Uterus (tissue), 2 donors: Measurements from ENCODE around the gene SS18.

Source experiments
- POLR2A ChIP-seq, 2 donors: fragments of 450-650 bp; IDR thresholded peaks; one replicate each; pipeline ENCODE4 v1.6.1; 2016; ENCODE audit warnings: antibody characterized with exemption in 2 of 2, mild to moderate bottlenecking in 1 of 2, moderate library complexity in 1 of 2
- TF ChIP-seq, protein P1 (sequence below), 4 experiments: fragments of 200-600 bp in 2 of 4; fragments of 450-650 bp in 2 of 4; sonication (generic) in 2 of 4; IDR thresholded peaks; one replicate each; pipeline ENCODE4 v1.5.1; 2016 to 2019; ENCODE audit warnings: antibody characterized with exemption in 4 of 4, mild to moderate bottlenecking in 2 of 4, moderate library complexity in 1 of 4

DNA sequence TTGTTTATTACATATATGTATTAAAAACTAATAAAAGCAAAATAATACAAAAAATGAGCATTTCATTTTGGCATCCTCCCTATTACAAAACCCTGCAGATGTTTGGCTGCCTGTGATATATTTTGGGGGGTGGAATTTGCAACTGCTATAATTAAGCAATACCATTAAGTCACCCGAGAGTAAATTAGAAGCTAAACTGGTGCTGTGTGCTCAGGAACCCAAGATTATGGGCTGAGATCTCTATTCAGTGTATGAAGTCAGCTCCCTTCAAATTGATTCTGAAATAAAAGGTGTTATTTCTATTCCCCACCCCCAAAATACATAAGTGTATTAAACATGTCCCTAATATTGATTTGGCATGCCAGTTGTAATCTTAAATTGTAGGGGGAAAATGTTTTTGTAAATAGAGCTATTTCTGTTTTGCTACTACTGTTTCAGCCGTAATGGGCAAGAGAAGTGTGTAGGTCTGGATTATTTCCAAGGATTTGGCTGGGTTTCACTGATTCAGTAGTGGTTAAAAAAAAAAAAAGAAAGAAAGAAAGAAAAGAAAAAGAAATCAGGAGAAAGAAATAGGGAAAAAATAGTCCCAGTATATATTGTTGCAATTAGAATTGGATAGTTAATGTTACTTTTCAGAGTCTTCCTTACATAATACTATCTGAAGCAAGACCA is 110.9 kb downstream of the SS18 start:
- TF ChIP-seq, protein P1, sequence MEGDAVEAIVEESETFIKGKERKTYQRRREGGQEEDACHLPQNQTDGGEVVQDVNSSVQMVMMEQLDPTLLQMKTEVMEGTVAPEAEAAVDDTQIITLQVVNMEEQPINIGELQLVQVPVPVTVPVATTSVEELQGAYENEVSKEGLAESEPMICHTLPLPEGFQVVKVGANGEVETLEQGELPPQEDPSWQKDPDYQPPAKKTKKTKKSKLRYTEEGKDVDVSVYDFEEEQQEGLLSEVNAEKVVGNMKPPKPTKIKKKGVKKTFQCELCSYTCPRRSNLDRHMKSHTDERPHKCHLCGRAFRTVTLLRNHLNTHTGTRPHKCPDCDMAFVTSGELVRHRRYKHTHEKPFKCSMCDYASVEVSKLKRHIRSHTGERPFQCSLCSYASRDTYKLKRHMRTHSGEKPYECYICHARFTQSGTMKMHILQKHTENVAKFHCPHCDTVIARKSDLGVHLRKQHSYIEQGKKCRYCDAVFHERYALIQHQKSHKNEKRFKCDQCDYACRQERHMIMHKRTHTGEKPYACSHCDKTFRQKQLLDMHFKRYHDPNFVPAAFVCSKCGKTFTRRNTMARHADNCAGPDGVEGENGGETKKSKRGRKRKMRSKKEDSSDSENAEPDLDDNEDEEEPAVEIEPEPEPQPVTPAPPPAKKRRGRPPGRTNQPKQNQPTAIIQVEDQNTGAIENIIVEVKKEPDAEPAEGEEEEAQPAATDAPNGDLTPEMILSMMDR (IDR thresholded peaks at IDR 0.05) = no peak
- TF ChIP-seq POLR2A (IDR thresholded peaks at IDR 0.05) = no peak
